Smooth muscle cell (in vitro differentiated cells): ENCODE data around the gene SPDYE2. TPM values are rescaled to one million over a fixed set of nuclear protein-coding genes. Genes with fewer than 3 reads are reported as not detected.
"Not testable (repeated sequence)": the region's sequence is repeated elsewhere in the genome, so short reads cannot be mapped to it uniquely, and the experiment has no call there.

Experiments used
- DNase-seq: peaks from one replicate; lab custom pipeline; 2025; ENCODE audit not compliant: unreplicated experiment; lab: John Stamatoyannopoulos, UW
- H2AFZ ChIP-seq: fragments of 200-600 bp; sonication (generic); 2 replicates; pipeline ENCODE4 v1.6.0; 2016; ENCODE audit warnings: antibody characterized with exemption, low read depth, mild to moderate bottlenecking
- H3F3A ChIP-seq: fragments of 200-600 bp; sonication (generic); 2 replicates; pipeline ENCODE4 v1.6.0; 2017; ENCODE audit warnings: antibody characterized with exemption, low read depth
- H3K27ac ChIP-seq: fragments of 200-600 bp; sonication (generic); 2 replicates; pipeline ENCODE4 v1.5.1; 2016; ENCODE audit warnings: low read depth, mild to moderate bottlenecking
- H3K27me3 ChIP-seq: fragments of 200-600 bp; sonication (generic); 2 replicates; pipeline ENCODE4 v1.6.1; 2016; ENCODE audit warnings: low read depth, mild to moderate bottlenecking
- H3K36me3 ChIP-seq: fragments of 200-600 bp; sonication (generic); 2 replicates; pipeline ENCODE4 v1.5.1; 2016; ENCODE audit warnings: low read depth
- H3K4me1 ChIP-seq: fragments of 200-600 bp; sonication (generic); 2 replicates; pipeline ENCODE4 v1.5.1; 2016; ENCODE audit warnings: low read depth
- H3K4me2 ChIP-seq: fragments of 200-600 bp; sonication (generic); 2 replicates; pipeline ENCODE4 v1.6.0; 2016; ENCODE audit warnings: mild to moderate bottlenecking
- H3K4me3 ChIP-seq: fragments of 200-600 bp; sonication (generic); 2 replicates; pipeline ENCODE4 v1.5.1; 2016; ENCODE audit warnings: mild to moderate bottlenecking
- H3K79me2 ChIP-seq: fragments of 200-600 bp; sonication (generic); 2 replicates; pipeline ENCODE4 v1.6.0; 2016; ENCODE audit warnings: low read depth, mild to moderate bottlenecking
- H3K9ac ChIP-seq: fragments of 200-600 bp; sonication (generic); 2 replicates; pipeline ENCODE4 v1.6.0; 2016; ENCODE audit warnings: low read depth
- H3K9me3 ChIP-seq: fragments of 200-600 bp; sonication (generic); replicated peaks from 2 replicates; pipeline ENCODE4 v1.5.1; 2016; ENCODE audit warnings: low read depth
- H4K20me1 ChIP-seq: fragments of 200-600 bp; sonication (generic); 2 replicates; pipeline ENCODE4 v1.6.0; 2016; ENCODE audit warnings: low read depth
- WGBS: methylation state at CpG from one replicate; pipeline ENCODE4 v1.1.7; 2016; ENCODE audit warnings: low lambda C conversion rate; 5-methylcytosine and 5-hydroxymethylcytosine counted together
- polyA plus RNA-seq: library from polyadenylated mRNA; unstranded; fragments of >200 nt; fragmentation: Nextera tagmentation; extraction: Ambion mirVana; gene quantifications from 2 replicates; pipeline ENCODE4 v1.2.1, GENCODE V29; 2016
- total RNA-seq: library from RNA; depleted of rRNA; stranded (reverse); fragments of >200 nt; gene quantifications from 2 replicates; pipeline ENCODE4 v1.2.3, GENCODE V29; 2014

SPDYE2 gene
- total and polyA plus RNA-seq, 2 experiments from 2014 or later: 0.86 TPM; not detected in 1

- not testable (repeated sequence) for H3K4me2 ChIP-seq, H3K4me1 ChIP-seq, H3F3A ChIP-seq, H3K27ac ChIP-seq, H3K79me2 ChIP-seq, H3K27me3 ChIP-seq, H3K36me3 ChIP-seq, H2AFZ ChIP-seq, H3K4me3 ChIP-seq, H4K20me1 ChIP-seq, H3K9me3 ChIP-seq, DNase-seq, H3K9ac ChIP-seq
- WGBS: no CpG with 5 or more reads among the region's 7 CpGs
Observed at GRCh38 chr7:102531583-102531982, 19.4 kb upstream of the SPDYE2 start.

GRCh38 chr7:102532127-102532526, 18.9 kb upstream of the SPDYE2 start:
- not testable (repeated sequence) for DNase-seq, H3K79me2 ChIP-seq, H3K9me3 ChIP-seq, H3K27ac ChIP-seq, H3F3A ChIP-seq, H3K4me3 ChIP-seq, H3K27me3 ChIP-seq, H3K4me1 ChIP-seq, H3K9ac ChIP-seq, H3K36me3 ChIP-seq, H4K20me1 ChIP-seq, H3K4me2 ChIP-seq, H2AFZ ChIP-seq
- 100% methylated on average over 2 of the region's 2 CpGs for WGBS

GRCh38 chr7:102535062-102535615, 15.9 kb upstream of the SPDYE2 start:
- H3K4me2 ChIP-seq, H3K27ac ChIP-seq, H3K36me3 ChIP-seq, H2AFZ ChIP-seq, DNase-seq, H3K4me3 ChIP-seq, H3K9me3 ChIP-seq, H3K79me2 ChIP-seq, H3F3A ChIP-seq, H3K4me1 ChIP-seq, H3K9ac ChIP-seq, H3K27me3 ChIP-seq, H4K20me1 ChIP-seq: not testable (repeated sequence)
- 91% methylated on average over 1 of the region's 8 CpGs for WGBS

GRCh38 chr7:102540604-102541003, 10.4 kb upstream of the SPDYE2 start:
- not testable (repeated sequence) for H3K9me3 ChIP-seq, H3F3A ChIP-seq, H3K4me1 ChIP-seq, H3K9ac ChIP-seq, DNase-seq, H3K79me2 ChIP-seq, H4K20me1 ChIP-seq, H3K27ac ChIP-seq, H2AFZ ChIP-seq, H3K4me2 ChIP-seq, H3K27me3 ChIP-seq, H3K36me3 ChIP-seq, H3K4me3 ChIP-seq
- 73% methylated on average over 4 of the region's 6 CpGs for WGBS

- H3K36me3 ChIP-seq, H3K4me1 ChIP-seq, H3K27ac ChIP-seq, H3F3A ChIP-seq, H2AFZ ChIP-seq, H3K4me3 ChIP-seq, H3K9ac ChIP-seq, H3K27me3 ChIP-seq, H3K79me2 ChIP-seq, H3K9me3 ChIP-seq, H4K20me1 ChIP-seq, DNase-seq, H3K4me2 ChIP-seq: not testable (repeated sequence)
- no CpG with 5 or more reads among the region's 8 CpGs for WGBS
Observed at GRCh38 chr7:102542083-102542482, 8.9 kb upstream of the SPDYE2 start.

GRCh38 chr7:102542771-102543170, 8.3 kb upstream of the SPDYE2 start:
- H2AFZ ChIP-seq, H3K27ac ChIP-seq, H3K79me2 ChIP-seq, H3K4me3 ChIP-seq, H3K36me3 ChIP-seq, H3K4me1 ChIP-seq, H3K27me3 ChIP-seq, H3K4me2 ChIP-seq, H3F3A ChIP-seq, DNase-seq, H3K9me3 ChIP-seq, H4K20me1 ChIP-seq, H3K9ac ChIP-seq: not testable (repeated sequence)
- 93% methylated on average over 9 of the region's 11 CpGs for WGBS

- H3K27ac ChIP-seq, H3K4me3 ChIP-seq, H3K9ac ChIP-seq, H3K4me1 ChIP-seq, H2AFZ ChIP-seq, H3K79me2 ChIP-seq, H3K27me3 ChIP-seq, H4K20me1 ChIP-seq, H3K9me3 ChIP-seq, H3F3A ChIP-seq, H3K36me3 ChIP-seq, H3K4me2 ChIP-seq, DNase-seq: not testable (repeated sequence)
- no CpG with 5 or more reads among the region's 8 CpGs for WGBS
Observed at GRCh38 chr7:102543596-102543995, 7.4 kb upstream of the SPDYE2 start, which contains the start of gene UPK3BL2. Gene UPK3BL2, minus strand, starts transcription at chr7:102543696. Its CDS starts 60 bp downstream, at chr7:102543636.

- 83% methylated on average over 1 of the region's 1 CpG for WGBS
- not testable (repeated sequence) for H3F3A ChIP-seq
Observed at GRCh38 chr7:102544372-102544771, 6.7 kb upstream of the SPDYE2 start.

GRCh38 chr7:102545288-102545687, 5.7 kb upstream of the SPDYE2 start:
- DNase-seq, H3K4me1 ChIP-seq, H3K27ac ChIP-seq, H3K9ac ChIP-seq, H3K4me2 ChIP-seq, H3K79me2 ChIP-seq, H3K36me3 ChIP-seq, H3K4me3 ChIP-seq, H3F3A ChIP-seq, H4K20me1 ChIP-seq, H3K27me3 ChIP-seq, H2AFZ ChIP-seq, H3K9me3 ChIP-seq: not testable (repeated sequence)
- 100% methylated on average over 8 of the region's 12 CpGs for WGBS

More at GRCh38 chr7:102544372-102544771, 6.7 kb upstream of the SPDYE2 start:
- not testable (repeated sequence) for H4K20me1 ChIP-seq, DNase-seq, H3K4me2 ChIP-seq, H3K36me3 ChIP-seq, H3K27me3 ChIP-seq, H2AFZ ChIP-seq, H3K9me3 ChIP-seq, H3K9ac ChIP-seq, H3K79me2 ChIP-seq, H3K4me3 ChIP-seq, H3K4me1 ChIP-seq, H3K27ac ChIP-seq
